Subcutaneous abdominal adipose tissue (tissue), 5 donors: ENCODE results near the gene WASHC1.
A peak's percentile ranks its signal among the peaks of the same experiment; 100 is the strongest.
"Not testable (repeated sequence)": the region's sequence is repeated elsewhere in the genome, so short reads cannot be mapped to it uniquely, and the experiment has no call there.

ENCODE experiments used
- H3K27ac ChIP-seq: one replicate; pipeline ENCODE4 v1.7.0; 2013; ENCODE audit warnings: low read depth, mild to moderate bottlenecking, inconsistent platforms, low read length, moderate library complexity
- H3K27me3 ChIP-seq, 5 donors: one replicate each; pipeline ENCODE4 v1.7.0; 2013; ENCODE audit warnings: low read length in 5 of 5, inconsistent platforms in 1 of 5; ENCODE audit not compliant: control insufficient read depth in 5 of 5, insufficient read depth in 4 of 5
- H3K36me3 ChIP-seq, 5 donors: one replicate each; pipeline ENCODE4 v1.7.0; 2013; ENCODE audit warnings: low read length in 5 of 5; ENCODE audit not compliant: control insufficient read depth in 5 of 5, insufficient read depth in 5 of 5
- H3K4me1 ChIP-seq, 5 donors: one replicate each; pipeline ENCODE4 v1.7.0; 2013; ENCODE audit warnings: low read length in 5 of 5, mild to moderate bottlenecking in 3 of 5, moderate library complexity in 1 of 5; ENCODE audit not compliant: control insufficient read depth in 5 of 5, insufficient read depth in 5 of 5
- H3K4me3 ChIP-seq, 5 donors: one replicate each; pipeline ENCODE4 v1.7.0; 2013; ENCODE audit warnings: low read length in 5 of 5, low read depth in 1 of 5
- H3K9ac ChIP-seq, 5 donors: one replicate each; pipeline ENCODE4 v1.7.0; 2013; ENCODE audit warnings: low read length in 5 of 5, mild to moderate bottlenecking in 4 of 5, moderate library complexity in 3 of 5
- H3K9me3 ChIP-seq, 5 donors: one replicate each; pipeline ENCODE4 v1.7.0; 2013; ENCODE audit warnings: low read length in 5 of 5; ENCODE audit not compliant: control insufficient read depth in 5 of 5
- donor health status: healthy.
- donor health status: healthy.
- donor health status: healthy.
- donor health status: healthy.
- donor health status: healthy.

Gene WASHC1, protein sequence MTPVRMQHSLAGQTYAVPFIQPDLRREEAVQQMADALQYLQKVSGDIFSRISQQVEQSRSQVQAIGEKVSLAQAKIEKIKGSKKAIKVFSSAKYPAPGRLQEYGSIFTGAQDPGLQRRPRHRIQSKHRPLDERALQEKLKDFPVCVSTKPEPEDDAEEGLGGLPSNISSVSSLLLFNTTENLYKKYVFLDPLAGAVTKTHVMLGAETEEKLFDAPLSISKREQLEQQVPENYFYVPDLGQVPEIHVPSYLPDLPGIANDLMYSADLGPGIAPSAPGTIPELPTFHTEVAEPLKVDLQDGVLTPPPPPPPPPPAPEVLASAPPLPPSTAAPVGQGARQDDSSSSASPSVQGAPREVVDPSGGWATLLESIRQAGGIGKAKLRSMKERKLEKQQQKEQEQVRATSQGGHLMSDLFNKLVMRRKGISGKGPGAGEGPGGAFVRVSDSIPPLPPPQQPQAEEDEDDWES

DNA sequence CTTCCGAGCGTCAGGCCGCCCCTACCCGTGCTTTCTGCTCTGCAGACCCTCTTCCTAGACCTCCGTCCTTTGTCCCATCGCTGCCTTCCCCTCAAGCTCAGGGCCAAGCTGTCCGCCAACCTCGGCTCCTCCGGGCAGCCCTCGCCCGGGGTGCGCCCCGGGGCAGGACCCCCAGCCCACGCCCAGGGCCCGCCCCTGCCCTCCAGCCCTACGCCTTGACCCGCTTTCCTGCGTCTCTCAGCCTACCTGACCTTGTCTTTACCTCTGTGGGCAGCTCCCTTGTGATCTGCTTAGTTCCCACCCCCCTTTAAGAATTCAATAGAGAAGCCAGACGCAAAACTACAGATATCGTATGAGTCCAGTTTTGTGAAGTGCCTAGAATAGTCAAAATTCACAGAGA, at the start of gene WASHC1:
TSS of gene WASHC1 (minus strand) at position 101 of the 400 bp plus-strand sequence. CDS start 4,457 bp downstream, outside the sequence.
- H3K4me3 ChIP-seq = peak within 1 kb of the TSS in 3 of 5 donors; percentile 30 to 50 (median 50)
- H3K9ac ChIP-seq, H3K9me3 ChIP-seq, H3K36me3 ChIP-seq, H3K4me1 ChIP-seq, H3K27ac ChIP-seq, H3K27me3 ChIP-seq: not testable (repeated sequence)

DNA sequence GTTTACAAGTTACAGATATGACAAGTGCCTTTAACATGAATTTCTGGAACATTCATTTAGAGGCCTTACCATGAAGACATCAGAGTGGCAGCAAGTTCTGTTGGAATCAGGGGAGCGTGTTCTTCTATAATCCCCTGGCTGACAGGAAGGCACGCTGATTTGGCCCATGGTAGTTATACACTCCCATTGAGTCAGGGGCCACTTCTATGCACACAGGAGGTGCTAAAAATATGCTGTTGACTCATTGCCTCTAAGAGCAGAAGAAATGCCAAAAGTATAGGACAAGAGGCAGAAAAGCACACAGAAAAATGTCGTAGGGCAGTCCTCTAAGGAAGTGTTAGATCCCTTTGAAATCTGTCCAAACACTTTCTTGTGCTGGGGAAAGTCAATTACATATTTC, 49.1 kb upstream of the WASHC1 start:
- not testable (repeated sequence) for H3K9ac ChIP-seq, H3K4me1 ChIP-seq, H3K4me3 ChIP-seq, H3K36me3 ChIP-seq, H3K27me3 ChIP-seq, H3K27ac ChIP-seq, H3K9me3 ChIP-seq

DNA sequence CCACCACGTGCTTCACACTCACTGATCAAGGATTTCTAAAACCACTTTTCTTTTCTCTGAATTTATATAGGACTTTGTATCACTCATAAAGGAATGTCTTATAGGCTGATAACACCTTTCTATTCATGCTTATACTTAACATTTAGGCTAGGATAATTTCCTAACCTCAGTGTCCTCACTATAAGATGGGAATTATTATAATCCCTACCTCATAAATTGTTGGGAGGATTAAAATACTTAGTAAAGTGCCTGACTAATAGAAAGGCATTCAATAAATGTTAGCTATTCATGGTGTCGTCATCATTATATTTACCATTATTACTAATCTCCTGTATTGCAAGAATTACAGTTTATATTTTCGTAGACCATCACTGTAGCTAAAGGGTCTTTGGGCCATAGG, 47.1 kb upstream of the WASHC1 start:
- not testable (repeated sequence) for H3K4me3 ChIP-seq, H3K27me3 ChIP-seq, H3K36me3 ChIP-seq, H3K9ac ChIP-seq, H3K9me3 ChIP-seq, H3K27ac ChIP-seq, H3K4me1 ChIP-seq

DNA sequence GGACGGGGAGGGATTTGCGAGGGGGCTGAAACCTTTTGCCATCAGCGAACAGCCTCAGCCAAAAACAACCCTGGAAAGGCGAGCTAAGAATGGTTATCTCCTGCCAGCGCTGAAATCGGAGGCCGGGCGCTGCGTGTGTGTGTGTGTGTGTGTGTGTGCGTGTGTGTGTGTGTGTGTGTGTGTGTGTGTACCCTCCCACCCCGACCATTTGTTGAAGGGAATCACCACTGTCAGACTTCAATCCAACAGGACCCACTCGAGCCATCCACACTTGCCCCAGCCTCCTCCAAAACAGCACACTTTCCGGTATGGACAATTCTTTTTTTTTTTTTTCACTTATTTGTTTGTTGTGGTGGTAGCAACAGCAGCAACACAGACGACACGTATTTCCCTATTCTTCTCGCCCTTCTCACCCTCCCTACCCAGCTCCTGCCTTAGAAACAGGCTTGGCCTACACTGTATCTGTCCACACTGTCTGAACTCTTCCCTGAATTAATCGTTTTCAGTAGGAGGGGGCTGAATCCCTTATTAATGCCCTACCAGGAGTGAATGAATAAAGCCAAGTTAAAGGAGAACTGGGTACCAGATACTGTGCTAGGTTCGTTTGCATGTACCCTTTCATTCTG, 44.8 kb upstream of the WASHC1 start:
- peak overlapping the region in 4 of 5 donors; percentile 42 to 65 (median 49) for H3K4me3 ChIP-seq
- not testable (repeated sequence) for H3K27ac ChIP-seq, H3K9ac ChIP-seq, H3K36me3 ChIP-seq, H3K4me1 ChIP-seq, H3K27me3 ChIP-seq, H3K9me3 ChIP-seq

DNA sequence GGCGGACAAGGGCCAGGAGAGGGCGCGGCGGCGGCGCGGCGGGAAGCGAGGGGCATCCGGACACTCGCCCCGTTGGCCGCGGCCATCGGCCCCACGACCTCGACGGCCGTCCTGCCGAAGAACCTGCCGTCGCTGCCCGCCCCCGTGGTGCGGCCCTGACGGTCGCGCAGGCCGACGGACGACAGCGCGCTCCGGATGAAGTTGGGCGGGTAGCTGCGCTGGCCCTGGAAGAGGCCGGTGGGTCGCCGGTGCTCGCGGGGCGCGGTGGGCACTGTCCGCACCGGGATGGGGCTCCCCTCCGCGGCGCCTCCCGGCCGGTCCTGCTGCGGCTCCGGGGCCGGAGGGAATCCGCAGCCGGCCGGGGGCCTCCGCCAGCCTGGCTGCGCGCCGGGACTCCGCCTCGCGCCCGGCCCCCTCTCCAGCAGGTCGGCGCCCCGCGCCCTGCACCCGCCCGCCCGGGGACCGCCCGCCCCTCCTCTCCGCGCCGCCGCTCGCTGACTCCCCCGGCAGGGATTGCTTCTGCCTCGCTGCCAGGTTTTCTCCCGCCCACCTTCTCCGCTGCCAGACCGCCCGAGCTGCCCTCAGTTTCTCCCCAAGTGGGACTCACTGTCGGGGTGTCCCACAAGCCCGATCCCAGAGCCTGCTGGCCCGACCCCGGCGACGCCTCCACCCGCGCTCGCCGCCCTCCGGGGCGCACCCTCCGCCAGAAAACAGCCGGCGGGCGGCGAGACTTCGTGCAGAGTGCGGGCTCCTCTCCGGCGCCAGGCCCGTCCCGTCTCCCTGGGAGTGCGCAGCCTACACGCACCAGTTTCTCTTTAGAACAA, 44.0 kb upstream of the WASHC1 start:
- H3K4me3 ChIP-seq = peak overlapping the region in 4 of 5 donors; percentile 42 to 65 (median 50)
- not testable (repeated sequence) for H3K27ac ChIP-seq, H3K4me1 ChIP-seq, H3K27me3 ChIP-seq, H3K9me3 ChIP-seq, H3K9ac ChIP-seq, H3K36me3 ChIP-seq

DNA sequence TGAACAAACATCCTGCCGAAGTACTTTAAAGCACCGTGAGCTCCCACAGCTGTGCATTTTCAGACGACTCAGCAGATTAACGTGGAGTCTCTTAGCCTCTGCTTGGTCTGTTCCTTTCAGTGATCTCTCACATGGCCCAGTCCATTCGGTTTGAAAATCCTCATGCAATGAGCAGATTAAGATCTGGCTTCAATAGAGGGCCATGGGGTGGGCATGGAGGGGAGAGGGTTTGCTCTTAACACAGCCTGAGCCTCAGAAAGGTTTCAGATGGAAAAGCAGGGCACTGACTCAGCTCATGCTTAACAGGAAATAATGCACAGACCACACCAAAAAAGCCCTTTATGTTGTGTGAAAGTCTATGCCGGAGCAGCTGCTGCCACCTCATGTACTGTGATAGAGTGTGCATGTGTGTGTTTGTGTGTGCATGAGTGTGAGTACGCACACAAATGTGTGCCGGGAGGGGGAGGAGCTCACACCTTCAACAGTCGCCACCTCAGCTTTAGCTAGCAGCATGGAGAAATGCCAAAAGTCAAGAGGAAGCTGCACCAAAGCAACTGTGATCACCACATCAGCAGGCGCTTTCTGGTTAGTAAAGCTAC, 33.9 kb upstream of the WASHC1 start:
- H3K4me3 ChIP-seq, H3K4me1 ChIP-seq, H3K9me3 ChIP-seq, H3K36me3 ChIP-seq, H3K27me3 ChIP-seq, H3K9ac ChIP-seq, H3K27ac ChIP-seq: not testable (repeated sequence)

DNA sequence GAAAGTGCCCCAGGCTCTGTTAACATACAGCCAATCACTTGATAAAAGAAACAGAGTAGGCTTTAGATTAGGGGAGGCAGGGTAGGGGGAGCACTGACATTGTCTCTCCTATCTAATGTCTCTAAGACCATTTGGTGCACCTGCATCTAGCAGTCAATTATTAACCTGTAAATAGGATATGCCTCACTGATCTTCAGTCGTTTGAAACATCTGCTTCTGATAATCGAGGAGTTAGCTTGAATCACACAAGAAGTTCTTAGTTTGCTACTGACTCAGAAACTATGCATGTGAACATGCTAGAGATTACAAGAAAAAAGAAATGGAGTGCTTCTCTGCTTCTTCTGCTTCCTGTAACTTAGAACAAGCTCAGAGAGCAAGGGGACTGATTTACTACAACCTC, 23.4 kb upstream of the WASHC1 start:
- H3K9ac ChIP-seq, H3K4me1 ChIP-seq, H3K9me3 ChIP-seq, H3K27me3 ChIP-seq, H3K4me3 ChIP-seq, H3K27ac ChIP-seq, H3K36me3 ChIP-seq: not testable (repeated sequence)

DNA sequence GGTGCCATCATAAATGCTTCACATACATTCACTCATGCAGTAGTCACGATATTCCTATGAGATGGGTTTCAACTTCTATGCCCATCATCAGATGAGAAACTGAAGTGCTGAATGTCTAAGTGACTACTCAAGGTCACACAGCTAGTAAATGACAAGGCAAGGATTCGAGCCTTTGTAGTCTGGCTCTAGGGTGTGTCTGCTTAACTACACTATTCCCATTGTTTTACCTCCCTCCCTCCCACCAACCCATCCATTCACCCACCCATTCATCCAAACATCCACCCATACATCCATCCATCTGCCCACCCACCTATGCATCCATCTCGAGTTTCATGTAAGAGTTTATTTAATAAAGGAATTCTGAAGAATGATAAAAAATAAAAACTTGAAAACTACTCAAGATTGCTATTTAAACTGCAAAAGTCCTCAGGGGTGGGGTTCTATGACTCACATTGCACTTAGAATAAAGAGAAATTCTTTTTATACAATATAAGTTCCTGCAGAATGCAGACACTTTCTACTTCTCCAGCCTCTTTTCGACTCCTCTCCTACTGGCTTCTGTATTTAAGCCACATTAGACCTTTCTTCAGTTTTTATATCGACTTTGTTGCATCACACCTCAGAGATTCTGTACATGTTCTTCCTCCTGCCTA, 19.1 kb upstream of the WASHC1 start:
- H3K9me3 ChIP-seq, H3K9ac ChIP-seq, H3K27me3 ChIP-seq, H3K4me1 ChIP-seq, H3K4me3 ChIP-seq, H3K36me3 ChIP-seq, H3K27ac ChIP-seq: not testable (repeated sequence)

DNA sequence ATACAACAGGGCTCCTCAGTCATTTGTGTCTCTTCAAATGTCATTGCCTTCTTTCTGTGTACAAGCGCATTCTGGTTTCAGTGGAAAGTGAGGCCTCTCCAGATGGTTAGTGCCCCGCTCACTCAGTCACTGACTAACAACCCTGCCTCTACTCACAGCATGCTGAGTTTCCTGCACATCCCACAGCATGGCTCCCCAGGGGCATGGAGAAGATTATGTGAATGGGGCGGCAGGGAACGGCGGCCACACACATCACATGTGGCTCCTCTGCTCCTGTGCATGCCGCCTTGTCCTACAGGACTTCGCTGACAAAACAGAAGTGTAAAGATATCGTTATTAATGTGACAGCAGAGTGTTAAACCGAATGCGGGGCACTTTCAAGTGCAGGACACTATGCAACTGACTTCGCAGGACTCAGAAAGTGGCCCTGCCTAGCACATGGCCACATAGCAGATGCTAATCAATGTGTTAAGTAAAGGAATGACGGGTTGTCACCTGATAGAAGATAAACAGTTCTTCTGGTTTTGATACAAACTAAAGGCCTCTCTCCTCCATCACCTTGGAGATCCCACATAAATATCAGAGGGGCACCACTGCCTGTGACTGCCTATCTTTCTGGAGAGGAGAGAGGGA, 17.5 kb upstream of the WASHC1 start:
- not testable (repeated sequence) for H3K36me3 ChIP-seq, H3K4me3 ChIP-seq, H3K9me3 ChIP-seq, H3K27me3 ChIP-seq, H3K27ac ChIP-seq, H3K9ac ChIP-seq, H3K4me1 ChIP-seq
